ENCODE data around the gene CPA3. TPM values are rescaled to one million over a fixed set of nuclear protein-coding genes. Genes with fewer than 3 reads are reported as not detected.

Gene CPA3
- total RNA-seq, 1 donor from 2014 or later, result not detected

GRCh38 chr3:148878095-148878494 lies 13.0 kb downstream of the CPA3 start:
- Mint-ChIP-seq H3K9me3 (no peaks in the 10 kb centered on the region), H3K4me1 (no peaks in the 10 kb centered on the region), H3K4me3 (no peak overlapping the region), H3K36me3 (ENCODE audit: low read depth) (no peaks in the 10 kb centered on the region), H3K27me3 (peaks cover 15% of the 10 kb centered on the region), H3K27ac (no peak overlapping the region)
- intact Hi-C loops (cut with micrococcal nuclease), result no loop called here
- DNase-seq, result no peak

GRCh38 chr3:148879256-148879655 lies 14.2 kb downstream of the CPA3 start:
- no peak for DNase-seq
- intact Hi-C loops (cut with micrococcal nuclease), result no loop called here
- H3K4me1 Mint-ChIP-seq, result no peaks in the 10 kb centered on the region
- no peaks in the 10 kb centered on the region for H3K36me3 Mint-ChIP-seq (ENCODE audit: low read depth)
- H3K9me3 Mint-ChIP-seq, result no peaks in the 10 kb centered on the region
- H3K27me3 Mint-ChIP-seq, result peaks cover 14% of the 10 kb centered on the region
- no peak overlapping the region for H3K4me3 Mint-ChIP-seq
- H3K27ac Mint-ChIP-seq, result no peak overlapping the region

GRCh38 chr3:148880681-148881080 lies 15.6 kb downstream of the CPA3 start:
- intact Hi-C loops (cut with micrococcal nuclease), result no loop called here
- no peak overlapping the region for H3K27ac Mint-ChIP-seq
- peaks cover 11% of the 10 kb centered on the region for H3K27me3 Mint-ChIP-seq
- H3K4me3 Mint-ChIP-seq, result no peak overlapping the region
- H3K9me3 Mint-ChIP-seq, result no peaks in the 10 kb centered on the region
- no peaks in the 10 kb centered on the region for H3K4me1 Mint-ChIP-seq
- H3K36me3 Mint-ChIP-seq (ENCODE audit: low read depth), result no peaks in the 10 kb centered on the region
- no peak for DNase-seq

- H3K27ac Mint-ChIP-seq, result no peak overlapping the region
Observed at GRCh38 chr3:148881286-148881685, 16.2 kb downstream of the CPA3 start.

GRCh38 chr3:148882288-148882687 lies 17.2 kb downstream of the CPA3 start:
- peaks cover 11% of the 10 kb centered on the region for H3K27me3 Mint-ChIP-seq
- intact Hi-C loops (cut with micrococcal nuclease), result no loop called here

More at GRCh38 chr3:148881286-148881685, 16.2 kb downstream of the CPA3 start:
- H3K4me3 Mint-ChIP-seq, result no peak overlapping the region
- intact Hi-C loops (cut with micrococcal nuclease), result no loop called here
- no peaks in the 10 kb centered on the region for H3K9me3 Mint-ChIP-seq
- DNase-seq, result no peak
- H3K27me3 Mint-ChIP-seq, result peaks cover 11% of the 10 kb centered on the region
- no peaks in the 10 kb centered on the region for H3K36me3 Mint-ChIP-seq (ENCODE audit: low read depth)
- no peaks in the 10 kb centered on the region for H3K4me1 Mint-ChIP-seq

GRCh38 chr3:148883163-148883562 lies 18.1 kb downstream of the CPA3 start:
- no peak overlapping the region for H3K4me3 Mint-ChIP-seq
- no peaks in the 10 kb centered on the region for H3K36me3 Mint-ChIP-seq (ENCODE audit: low read depth)
- H3K27me3 Mint-ChIP-seq, result peaks cover 7% of the 10 kb centered on the region
- no peak overlapping the region for H3K27ac Mint-ChIP-seq
- DNase-seq, result no peak
- no peaks in the 10 kb centered on the region for H3K9me3 Mint-ChIP-seq
- no peaks in the 10 kb centered on the region for H3K4me1 Mint-ChIP-seq
- intact Hi-C loops (cut with micrococcal nuclease), result no loop called here

More at GRCh38 chr3:148882288-148882687, 17.2 kb downstream of the CPA3 start:
- no peaks in the 10 kb centered on the region for H3K36me3 Mint-ChIP-seq (ENCODE audit: low read depth)
- no peaks in the 10 kb centered on the region for H3K9me3 Mint-ChIP-seq
- H3K27ac Mint-ChIP-seq, result no peak overlapping the region
- DNase-seq, result no peak
- H3K4me3 Mint-ChIP-seq, result no peak overlapping the region
- no peaks in the 10 kb centered on the region for H3K4me1 Mint-ChIP-seq

GRCh38 chr3:148884261-148884660 lies 19.2 kb downstream of the CPA3 start:
- H3K4me1 Mint-ChIP-seq, result no peaks in the 10 kb centered on the region
- no peaks in the 10 kb centered on the region for H3K9me3 Mint-ChIP-seq
- H3K36me3 Mint-ChIP-seq (ENCODE audit: low read depth), result no peaks in the 10 kb centered on the region
- no peak overlapping the region for H3K4me3 Mint-ChIP-seq
- DNase-seq, result no peak
- H3K27ac Mint-ChIP-seq, result no peak overlapping the region
- intact Hi-C loops (cut with micrococcal nuclease), result no loop called here
- peaks cover 3% of the 10 kb centered on the region for H3K27me3 Mint-ChIP-seq

- Mint-ChIP-seq H3K27me3 (peaks cover 2% of the 10 kb centered on the region), H3K4me3 (no peak overlapping the region), H3K4me1 (no peaks in the 10 kb centered on the region), H3K36me3 (ENCODE audit: low read depth) (no peaks in the 10 kb centered on the region), H3K27ac (no peak overlapping the region), H3K9me3 (no peaks in the 10 kb centered on the region)
- intact Hi-C loops (cut with micrococcal nuclease), result no loop called here
- DNase-seq, result no peak
Observed at GRCh38 chr3:148889828-148890227, 24.7 kb downstream of the CPA3 start.

- H3K4me3 Mint-ChIP-seq, result no peak overlapping the region
Observed at GRCh38 chr3:148896062-148896461, 31.0 kb downstream of the CPA3 start.

GRCh38 chr3:148901987-148902791 lies 37.1 kb downstream of the CPA3 start:
- Mint-ChIP-seq H3K27me3 (peaks cover 6% of the 10 kb centered on the region), H3K4me1 (no peaks in the 10 kb centered on the region), H3K4me3 (no peak overlapping the region), H3K36me3 (ENCODE audit: low read depth) (no peaks in the 10 kb centered on the region), H3K9me3 (no peaks in the 10 kb centered on the region), H3K27ac (no peak overlapping the region)
- no peak for DNase-seq
- intact Hi-C loops (cut with micrococcal nuclease), result no loop called here

More at GRCh38 chr3:148896062-148896461, 31.0 kb downstream of the CPA3 start:
- no peaks in the 10 kb centered on the region for H3K4me1 Mint-ChIP-seq
- DNase-seq, result no peak
- H3K9me3 Mint-ChIP-seq, result no peaks in the 10 kb centered on the region
- peaks cover 13% of the 10 kb centered on the region for H3K27me3 Mint-ChIP-seq
- intact Hi-C loops (cut with micrococcal nuclease), result no loop called here
- no peak overlapping the region for H3K27ac Mint-ChIP-seq
- H3K36me3 Mint-ChIP-seq (ENCODE audit: low read depth), result no peaks in the 10 kb centered on the region

GRCh38 chr3:148903022-148903442 lies 37.9 kb downstream of the CPA3 start:
- H3K36me3 Mint-ChIP-seq (ENCODE audit: low read depth), result no peaks in the 10 kb centered on the region
- intact Hi-C loops (cut with micrococcal nuclease), result no loop called here
- H3K9me3 Mint-ChIP-seq, result no peaks in the 10 kb centered on the region
- no peak overlapping the region for H3K27ac Mint-ChIP-seq
- H3K4me1 Mint-ChIP-seq, result no peaks in the 10 kb centered on the region
- H3K27me3 Mint-ChIP-seq, result peaks cover 3% of the 10 kb centered on the region
- DNase-seq, result no peak
- no peak overlapping the region for H3K4me3 Mint-ChIP-seq

GRCh38 chr3:148903941-148904340 lies 38.8 kb downstream of the CPA3 start:
- Mint-ChIP-seq H3K9me3 (no peaks in the 10 kb centered on the region), H3K27ac (no peak overlapping the region), H3K4me3 (no peak overlapping the region), H3K4me1 (no peaks in the 10 kb centered on the region), H3K36me3 (ENCODE audit: low read depth) (no peaks in the 10 kb centered on the region), H3K27me3 (peaks cover 3% of the 10 kb centered on the region)
- intact Hi-C loops (cut with micrococcal nuclease), result no loop called here
- DNase-seq, result no peak

GRCh38 chr3:148906667-148907066 lies 41.6 kb downstream of the CPA3 start:
- peaks cover 3% of the 10 kb centered on the region for H3K27me3 Mint-ChIP-seq
- DNase-seq, result no peak
- H3K4me1 Mint-ChIP-seq, result no peaks in the 10 kb centered on the region
- H3K36me3 Mint-ChIP-seq (ENCODE audit: low read depth), result no peaks in the 10 kb centered on the region
- no peak overlapping the region for H3K4me3 Mint-ChIP-seq
- no peak overlapping the region for H3K27ac Mint-ChIP-seq
- H3K9me3 Mint-ChIP-seq, result no peaks in the 10 kb centered on the region
- intact Hi-C loops (cut with micrococcal nuclease), result no loop called here

- H3K9me3 Mint-ChIP-seq, result no peaks in the 10 kb centered on the region
- no peaks in the 10 kb centered on the region for H3K4me1 Mint-ChIP-seq
- intact Hi-C loops (cut with micrococcal nuclease), result no loop called here
- H3K27me3 Mint-ChIP-seq, result peaks cover 1% of the 10 kb centered on the region
- no peak overlapping the region for H3K4me3 Mint-ChIP-seq
- H3K36me3 Mint-ChIP-seq (ENCODE audit: low read depth), result no peaks in the 10 kb centered on the region
- no peak overlapping the region for H3K27ac Mint-ChIP-seq
- DNase-seq, result no peak
Observed at GRCh38 chr3:148911173-148911572, 46.1 kb downstream of the CPA3 start.

- Mint-ChIP-seq H3K36me3 (ENCODE audit: low read depth) (no peaks in the 10 kb centered on the region), H3K9me3 (no peaks in the 10 kb centered on the region), H3K4me3 (no peak overlapping the region), H3K27ac (no peak overlapping the region), H3K27me3 (no peaks in the 10 kb centered on the region), H3K4me1 (no peaks in the 10 kb centered on the region)
- intact Hi-C loops (cut with micrococcal nuclease), result no loop called here
- no peak for DNase-seq
Observed at GRCh38 chr3:148911592-148911991, 46.5 kb downstream of the CPA3 start.

Data from activated CD4-positive, alpha-beta T cell treated with anti-CD3 and anti-CD28 coated beads, Interleukin-2, amount 10 ng/mL, durations not matched to agents 24 days and 14 days (primary cell).